SK-N-SH treated with all-trans-retinoic acid at 6 μM for 48 hours (cell line): ENCODE results near the gene GRIA3.

ENCODE experiments used
- ATAC-seq: fragments of 200-7000 bp; cut with Tn5 transposase; 3 replicates; pipeline ENCODE4 v1.9.1; 2020; ENCODE audit warnings: mild to moderate bottlenecking, moderate library complexity
- ARNTL ChIP-seq: fragments of 450-650 bp; formaldehyde crosslinking; IDR thresholded peaks from 2 replicates; pipeline ENCODE4 v1.5.0; 2020; ENCODE audit warnings: low read depth, mild to moderate bottlenecking, moderate library complexity, borderline replicate concordance
- CREB5 ChIP-seq: fragments of 250-450 bp; sonication (Bioruptor Pico); IDR thresholded peaks from 2 replicates; pipeline ENCODE4 v1.5.1; 2020; ENCODE audit warnings: low read depth, mild to moderate bottlenecking, moderate library complexity
- CSRNP3 ChIP-seq: fragments of 250-450 bp; sonication (Bioruptor Pico); IDR thresholded peaks from 2 replicates; pipeline ENCODE4 v1.5.1; 2021; ENCODE audit warnings: mild to moderate bottlenecking, moderate library complexity
- ESRRG ChIP-seq: fragments of 250-450 bp; sonication (Bioruptor Pico); IDR thresholded peaks from 2 replicates; pipeline ENCODE4 v1.6.1; 2021; ENCODE audit warnings: mild to moderate bottlenecking
- GLIS3 ChIP-seq: fragments of 250-450 bp; sonication (Bioruptor Pico); IDR thresholded peaks from 2 replicates; pipeline ENCODE4 v1.5.0; 2020; ENCODE audit warnings: mild to moderate bottlenecking, moderate library complexity
- OSR1 ChIP-seq: fragments of 250-450 bp; sonication (Bioruptor Pico); IDR thresholded peaks from 2 replicates; pipeline ENCODE4 v1.8.0; 2022; ENCODE audit warnings: moderate library complexity, mild to moderate bottlenecking, inconsistent platforms
- PATZ1 ChIP-seq: fragments of 250-450 bp; sonication (Bioruptor Pico); IDR thresholded peaks from 2 replicates; pipeline ENCODE4 v1.8.0; 2020; ENCODE audit warnings: mild to moderate bottlenecking, moderate library complexity, borderline replicate concordance
- POU6F1 ChIP-seq: fragments of 250-450 bp; sonication (Bioruptor Pico); IDR thresholded peaks from 2 replicates; pipeline ENCODE4 v1.8.0; 2021; ENCODE audit warnings: low read depth, mild to moderate bottlenecking, moderate library complexity, borderline replicate concordance
- PPARA ChIP-seq: fragments of 250-450 bp; sonication (Bioruptor Pico); IDR thresholded peaks from 2 replicates; pipeline ENCODE4 v1.5.0; 2020; ENCODE audit warnings: mild to moderate bottlenecking, borderline replicate concordance
- RARB ChIP-seq: fragments of 250-450 bp; sonication (Bioruptor Pico); IDR thresholded peaks from 2 replicates; pipeline ENCODE4 v1.8.0; 2021; ENCODE audit warnings: mild to moderate bottlenecking, moderate library complexity
- SNAI2 ChIP-seq: fragments of 250-450 bp; sonication (Bioruptor Pico); IDR thresholded peaks from 2 replicates; pipeline ENCODE4 v1.5.0; 2020; ENCODE audit warnings: mild to moderate bottlenecking, moderate library complexity
- TCF4 ChIP-seq: fragments of 250-450 bp; sonication (Bioruptor Pico); IDR thresholded peaks from 2 replicates; pipeline ENCODE4 v1.8.0; 2021; ENCODE audit warnings: mild to moderate bottlenecking, moderate library complexity, borderline replicate concordance
- TOX ChIP-seq: fragments of 250-450 bp; sonication (Bioruptor Pico); IDR thresholded peaks from 2 replicates; pipeline ENCODE4 v1.8.0; 2021; ENCODE audit warnings: mild to moderate bottlenecking, moderate library complexity, borderline replicate concordance
- TSHZ2 ChIP-seq: fragments of 250-450 bp; sonication (Bioruptor Pico); IDR thresholded peaks from 2 replicates; pipeline ENCODE4 v1.5.0; 2020; ENCODE audit warnings: mild to moderate bottlenecking, moderate library complexity
- ZC3H10 ChIP-seq: fragments of 250-450 bp; sonication (Bioruptor Pico); IDR thresholded peaks from 2 replicates; pipeline ENCODE4 v1.5.1; 2021; ENCODE audit warnings: mild to moderate bottlenecking, moderate library complexity
- ZFP3 ChIP-seq: fragments of 250-450 bp; sonication (Bioruptor Pico); IDR thresholded peaks from 2 replicates; pipeline ENCODE4 v1.5.0; 2020; ENCODE audit warnings: mild to moderate bottlenecking, moderate library complexity
- ZFP30 ChIP-seq: fragments of 450-650 bp; formaldehyde crosslinking; IDR thresholded peaks from 2 replicates; pipeline ENCODE4 v1.5.0; 2022; ENCODE audit warnings: mild to moderate bottlenecking, moderate library complexity
- ZNF565 ChIP-seq: fragments of 450-650 bp; formaldehyde crosslinking; conservative IDR thresholded peaks from 2 replicates; pipeline ENCODE4 v1.5.0; 2020; ENCODE audit warnings: low read depth, mild to moderate bottlenecking, moderate library complexity
- ZNF70 ChIP-seq: fragments of 450-650 bp; formaldehyde crosslinking; IDR thresholded peaks from 2 replicates; pipeline ENCODE4 v1.5.0; 2020; ENCODE audit warnings: mild to moderate bottlenecking, moderate library complexity
- ZNF8 ChIP-seq: fragments of 450-650 bp; formaldehyde crosslinking; IDR thresholded peaks from 2 replicates; pipeline ENCODE4 v1.5.0; 2020; ENCODE audit warnings: mild to moderate bottlenecking, moderate library complexity

GRIA3 gene

GRCh38 chrX:123171781-123172180 is 12.3 kb upstream of the GRIA3 start:
- TF ChIP-seq GLIS3 (CRISPR knock-in tag) (no peak), ZNF70 (no peak), PATZ1 (no peak), TOX (CRISPR knock-in tag) (no peak), TCF4 (CRISPR knock-in tag) (no peak), POU6F1 (CRISPR knock-in tag) (no peak), RARB (no peak), ESRRG (CRISPR knock-in tag) (no peak), CREB5 (CRISPR knock-in tag) (no peak), ZNF8 (CRISPR knock-in tag) (no peak), ZC3H10 (CRISPR knock-in tag) (no peak), ARNTL (CRISPR knock-in tag) (no peak), ZFP30 (CRISPR knock-in tag) (no peak), OSR1 (CRISPR knock-in tag) (no peak)
- TF ChIP-seq, all 23 proteins: peak for 0
- no peak for ATAC-seq

GRCh38 chrX:123172869-123173268 is 11.2 kb upstream of the GRIA3 start:
- no peak for TF ChIP-seq GLIS3 (CRISPR knock-in tag)
- no peak for TF ChIP-seq CREB5 (CRISPR knock-in tag)
- no peak for TF ChIP-seq TSHZ2
- TF ChIP-seq SNAI2 (CRISPR knock-in tag): no peak
- TF ChIP-seq OSR1 (CRISPR knock-in tag): no peak
- TF ChIP-seq ESRRG (CRISPR knock-in tag): no peak
- no peak for TF ChIP-seq ZNF565 (CRISPR knock-in tag)
- no peak for TF ChIP-seq ZNF8 (CRISPR knock-in tag)
- no peak for TF ChIP-seq ZFP3 (CRISPR knock-in tag)
- no peak for TF ChIP-seq PATZ1
- no peak for TF ChIP-seq ZFP30 (CRISPR knock-in tag)
- no peak for TF ChIP-seq PPARA (CRISPR knock-in tag)
- no peak for TF ChIP-seq CSRNP3
- ATAC-seq: no peak
